Naive B cell (primary cell): ENCODE results near the gene FRY. TPM values are rescaled to one million over a fixed set of nuclear protein-coding genes. Genes with fewer than 3 reads are reported as not detected.

ENCODE experiments used
- ATAC-seq, 2 donors: fragments of 150-1000 bp; cut with Tn5 transposase; 2 replicates each; pipeline ENCODE4 v1.10.0; 2021; ENCODE audit warnings: low read depth in 2 of 2, mild to moderate bottlenecking in 2 of 2, moderate library complexity in 2 of 2
- DNase-seq: peaks from one replicate; pipeline ENCODE4 v3.0.0; 2022
- H3K27ac Mint-ChIP-seq, 6 donors: one replicate each; pipeline ENCODE4 v1.8.0; 2020 to 2022; ENCODE audit warnings: mild to moderate bottlenecking in 6 of 6, mixed read lengths in 6 of 6, moderate library complexity in 5 of 6, inconsistent platforms in 2 of 6
- H3K27me3 Mint-ChIP-seq, 3 donors: one replicate each; pipeline ENCODE4 v1.8.0; 2021 to 2022; ENCODE audit warnings: mixed read lengths in 3 of 3, mild to moderate bottlenecking in 1 of 3
- H3K36me3 Mint-ChIP-seq, 2 donors: one replicate each; pipeline ENCODE4 v1.8.0; 2020 to 2022; ENCODE audit warnings: mixed read lengths in 2 of 2, inconsistent platforms in 1 of 2, mild to moderate bottlenecking in 1 of 2
- H3K4me1 Mint-ChIP-seq, 3 donors: one replicate each; pipeline ENCODE4 v1.8.0; 2020 to 2022; ENCODE audit warnings: mixed read lengths in 3 of 3, inconsistent platforms in 1 of 3, mild to moderate bottlenecking in 1 of 3, moderate library complexity in 1 of 3
- H3K4me3 Mint-ChIP-seq, 8 donors: one replicate each; pipeline ENCODE4 v1.8.0; 2020 to 2022; ENCODE audit warnings: mild to moderate bottlenecking in 8 of 8, mixed read lengths in 8 of 8, moderate library complexity in 8 of 8, inconsistent platforms in 2 of 8
- H3K9me3 Mint-ChIP-seq, 7 donors: one replicate each; pipeline ENCODE4 v1.8.0; 2020 to 2022; ENCODE audit warnings: mixed read lengths in 7 of 7, mild to moderate bottlenecking in 5 of 7, inconsistent platforms in 2 of 7, moderate library complexity in 1 of 7
- polyA plus RNA-seq, 6 donors: library from polyadenylated mRNA; unstranded; fragments of 300-500 nt; fragmentation: Illumina TruSeq; gene quantifications; one replicate each; pipeline ENCODE4 v1.2.3, GENCODE V29; 2021; ENCODE audit warnings: low read depth in 6 of 6

The FRY gene
- polyA plus RNA-seq, 6 donors from 2014 or later = 0.33 to 1.4 (median 0.86) TPM

DNA sequence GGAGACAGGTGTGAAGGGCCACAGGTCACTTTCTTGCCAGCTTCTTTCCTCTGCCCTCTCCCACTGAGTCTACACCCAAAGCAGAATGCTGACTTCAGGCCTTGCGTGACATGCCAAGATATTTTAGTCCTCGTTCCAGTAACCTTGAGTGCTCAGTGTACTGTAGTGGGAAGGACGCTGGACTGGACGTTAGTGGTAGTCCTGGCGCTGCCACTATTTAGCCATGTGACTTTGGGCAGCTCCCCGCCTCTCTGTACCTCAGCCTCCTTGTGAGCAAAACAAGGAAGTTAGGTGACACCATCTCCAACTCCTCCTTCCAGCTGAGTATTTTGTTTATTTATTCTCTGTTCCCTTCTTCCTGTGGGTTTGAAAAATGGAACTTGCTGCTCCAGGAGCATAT lies 86.1 kb downstream of the FRY start:
- Mint-ChIP-seq H3K27me3 (no peaks in the 10 kb centered on the region), H3K4me1 (peaks cover 5 to 15% (median 7%) of the 10 kb centered on the region in 3 donors), H3K36me3 (peaks cover 0 to 4% of the 10 kb centered on the region in 2 donors), H3K9me3 (peaks cover 0 to 6% (median 4%) of the 10 kb centered on the region in 7 donors), H3K4me3 (no peak overlapping the region), H3K27ac (no peak overlapping the region)
- ATAC-seq (no peak), DNase-seq (no peak)

DNA sequence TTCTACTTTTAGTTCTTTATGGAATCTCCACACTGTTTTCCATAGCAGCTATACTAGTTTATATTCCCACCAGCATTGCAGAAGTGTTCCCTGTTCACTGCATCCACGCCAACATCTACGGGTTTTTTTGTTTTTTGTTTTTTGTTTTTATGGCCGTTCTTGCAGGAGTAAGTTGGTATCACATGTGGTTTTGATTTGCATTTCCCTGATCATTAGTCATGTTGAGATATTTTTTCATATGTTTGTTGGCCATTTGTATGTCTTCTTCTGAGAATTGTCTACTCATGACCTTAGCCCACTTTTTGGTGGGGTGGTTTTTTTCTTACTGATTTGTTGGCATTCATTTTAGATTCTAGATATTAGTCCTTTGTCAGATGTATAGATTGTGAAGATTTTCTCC lies 89.7 kb downstream of the FRY start:
- Mint-ChIP-seq H3K9me3 (peaks cover 3 to 16% (median 6%) of the 10 kb centered on the region in 7 donors), H3K4me3 (no peak overlapping the region), H3K27ac (no peak overlapping the region), H3K27me3 (no peaks in the 10 kb centered on the region), H3K4me1 (peaks cover 0 to 3% (median 2%) of the 10 kb centered on the region in 3 donors), H3K36me3 (peaks cover 0 to 12% of the 10 kb centered on the region in 2 donors)
- ATAC-seq (no peak), DNase-seq (no peak)

DNA sequence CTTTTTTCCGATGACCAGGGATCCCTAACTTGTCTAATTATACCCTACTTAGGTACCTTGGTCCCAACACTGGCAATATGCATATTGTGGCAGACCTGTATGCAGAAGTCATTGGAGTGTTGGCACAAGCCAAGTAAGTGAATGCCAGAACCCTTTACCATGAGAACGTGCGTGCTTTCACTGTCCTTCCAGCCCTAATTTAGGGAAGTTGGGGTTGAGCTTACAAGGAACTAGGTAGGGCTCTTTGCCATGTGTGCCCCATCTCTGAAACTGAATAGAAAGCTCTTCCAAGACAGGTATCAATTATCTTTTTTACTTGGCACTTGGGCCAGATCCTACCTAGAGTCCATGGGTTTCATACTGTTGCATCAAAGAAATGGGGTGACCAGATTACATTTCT lies 93.2 kb downstream of the FRY start:
- H3K27ac Mint-ChIP-seq = no peak overlapping the region
- peaks cover 3 to 16% (median 6%) of the 10 kb centered on the region in 7 donors for H3K9me3 Mint-ChIP-seq
- no peaks in the 10 kb centered on the region for H3K4me1 Mint-ChIP-seq
- no peaks in the 10 kb centered on the region for H3K27me3 Mint-ChIP-seq
- no peak overlapping the region for H3K4me3 Mint-ChIP-seq
- peaks cover 0 to 12% of the 10 kb centered on the region in 2 donors for H3K36me3 Mint-ChIP-seq
- ATAC-seq (no peak), DNase-seq (no peak)

DNA sequence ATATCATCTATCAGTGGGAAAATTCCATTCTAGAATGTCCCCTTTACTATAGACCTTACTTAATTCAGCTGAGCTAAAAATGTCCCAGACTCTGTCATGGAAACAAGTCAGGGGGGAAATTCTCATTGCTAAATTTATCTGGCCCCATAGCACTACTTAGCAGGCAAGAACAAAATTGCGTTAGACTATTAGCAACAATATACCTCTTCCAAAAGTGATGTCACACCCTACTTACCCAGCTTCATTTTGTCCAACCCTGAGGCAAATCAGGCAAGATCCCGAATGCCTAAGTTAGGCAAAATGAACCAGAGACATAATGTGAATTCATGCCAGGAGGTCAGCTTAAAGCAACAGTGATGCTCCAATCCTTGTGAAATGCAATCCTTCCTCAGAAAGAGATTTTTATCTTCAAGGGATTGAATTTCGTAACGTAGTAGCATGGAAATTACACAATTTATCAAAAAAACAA lies 93.7 kb downstream of the FRY start:
- peaks cover 3 to 16% (median 6%) of the 10 kb centered on the region in 7 donors for H3K9me3 Mint-ChIP-seq
- DNase-seq = no peak
- no peaks in the 10 kb centered on the region for H3K27me3 Mint-ChIP-seq
- H3K4me1 Mint-ChIP-seq = no peaks in the 10 kb centered on the region
- H3K4me3 Mint-ChIP-seq = no peak overlapping the region
- no peak overlapping the region for H3K27ac Mint-ChIP-seq
- H3K36me3 Mint-ChIP-seq = peaks cover 0 to 12% of the 10 kb centered on the region in 2 donors
- no peak for ATAC-seq

DNA sequence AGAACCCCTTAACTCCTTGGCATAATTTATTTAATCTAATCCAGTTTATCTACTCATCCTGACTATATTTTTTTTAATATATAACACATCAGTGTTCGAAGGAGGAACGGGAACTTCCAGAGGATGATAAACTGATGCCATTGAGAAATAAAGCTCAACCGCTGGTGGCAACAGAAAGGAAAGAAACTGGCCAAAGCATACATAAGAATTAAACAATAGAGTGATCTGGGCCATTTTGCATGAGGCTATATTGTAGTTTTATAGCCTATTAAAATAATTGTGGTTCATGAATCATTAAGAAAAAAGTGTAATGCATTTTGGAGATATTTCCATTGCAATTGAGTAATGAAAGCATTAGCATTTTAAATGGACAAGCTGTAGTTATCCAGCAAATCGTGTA lies 94.2 kb downstream of the FRY start:
- no peaks in the 10 kb centered on the region for H3K27me3 Mint-ChIP-seq
- no peaks in the 10 kb centered on the region for H3K4me1 Mint-ChIP-seq
- no peak for ATAC-seq
- no peak overlapping the region for H3K27ac Mint-ChIP-seq
- H3K36me3 Mint-ChIP-seq = peaks cover 0 to 12% of the 10 kb centered on the region in 2 donors
- H3K9me3 Mint-ChIP-seq = peaks cover 3 to 16% (median 6%) of the 10 kb centered on the region in 7 donors
- no peak for DNase-seq
- H3K4me3 Mint-ChIP-seq = no peak overlapping the region

DNA sequence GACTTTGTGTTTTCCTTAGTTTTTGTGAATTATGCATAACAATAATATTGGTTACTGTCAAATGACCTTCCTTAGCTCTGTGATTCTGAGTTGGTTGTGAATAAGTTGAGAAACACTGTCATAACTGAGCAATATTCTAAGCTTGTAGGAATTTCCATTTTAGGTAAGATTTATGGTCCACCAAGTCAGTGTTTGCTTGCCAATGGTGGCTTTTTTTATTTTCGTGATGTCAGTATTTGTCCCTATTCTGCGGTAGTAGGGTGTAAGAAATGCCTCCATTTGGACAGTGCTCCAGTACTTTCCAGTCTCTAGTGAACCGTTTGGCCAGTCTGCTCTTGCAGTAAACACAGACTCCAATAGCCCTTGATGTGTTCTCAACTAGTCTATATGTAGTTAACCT lies 94.7 kb downstream of the FRY start:
- no peaks in the 10 kb centered on the region for H3K4me1 Mint-ChIP-seq
- no peaks in the 10 kb centered on the region for H3K27me3 Mint-ChIP-seq
- H3K36me3 Mint-ChIP-seq = peaks cover 0 to 12% of the 10 kb centered on the region in 2 donors
- ATAC-seq (no peak), DNase-seq (no peak)
- H3K9me3 Mint-ChIP-seq = peaks cover 3 to 16% (median 6%) of the 10 kb centered on the region in 7 donors
- no peak overlapping the region for H3K4me3 Mint-ChIP-seq
- no peak overlapping the region for H3K27ac Mint-ChIP-seq

DNA sequence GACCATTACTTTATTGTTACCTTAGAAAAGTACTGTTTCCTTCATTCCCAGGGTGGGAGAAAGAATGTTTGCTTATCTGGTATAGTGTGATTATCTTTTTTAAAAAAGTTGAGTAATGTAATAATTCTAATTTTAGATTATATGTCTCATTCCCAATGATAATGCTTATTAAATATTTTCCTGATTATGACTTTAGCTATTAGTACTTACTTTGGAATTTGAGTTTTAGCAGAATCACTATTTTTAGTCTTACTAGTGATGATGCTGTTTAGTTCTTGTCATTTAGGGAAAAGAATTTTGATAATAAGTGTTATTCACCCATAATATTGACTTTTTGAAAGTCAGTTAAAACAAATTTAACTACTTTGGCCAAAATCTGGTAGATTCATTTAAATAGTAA lies 95.2 kb downstream of the FRY start:
- Mint-ChIP-seq H3K9me3 (peaks cover 3 to 16% (median 6%) of the 10 kb centered on the region in 7 donors), H3K4me3 (no peak overlapping the region), H3K4me1 (no peaks in the 10 kb centered on the region), H3K27ac (no peak overlapping the region), H3K27me3 (no peaks in the 10 kb centered on the region), H3K36me3 (peaks cover 0 to 12% of the 10 kb centered on the region in 2 donors)
- no peak for ATAC-seq
- DNase-seq = no peak

DNA sequence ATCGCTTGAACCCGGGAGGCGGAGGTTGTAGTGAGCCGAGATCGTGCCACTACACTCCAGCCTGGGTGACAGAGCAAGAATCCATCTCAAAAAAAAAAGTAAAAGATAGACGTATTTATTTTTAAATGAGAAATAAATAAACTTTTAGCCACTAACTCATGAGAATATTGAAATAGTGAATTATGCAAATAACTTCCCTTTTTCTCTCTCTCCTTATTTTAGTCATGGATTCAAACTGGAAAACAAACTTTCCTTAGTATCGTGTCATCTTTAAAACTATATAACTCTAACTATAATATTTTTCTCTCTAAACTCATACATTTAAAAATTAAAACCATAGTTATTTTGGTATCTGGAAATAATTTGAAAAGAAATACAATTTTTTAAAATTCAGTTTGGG lies 96.1 kb downstream of the FRY start:
- no peak for DNase-seq
- Mint-ChIP-seq H3K9me3 (peaks cover 0 to 9% (median 4%) of the 10 kb centered on the region in 7 donors), H3K27ac (no peak overlapping the region), H3K36me3 (peaks cover 0 to 8% of the 10 kb centered on the region in 2 donors), H3K4me1 (no peaks in the 10 kb centered on the region), H3K27me3 (no peaks in the 10 kb centered on the region), H3K4me3 (no peak overlapping the region)
- no peak for ATAC-seq

DNA sequence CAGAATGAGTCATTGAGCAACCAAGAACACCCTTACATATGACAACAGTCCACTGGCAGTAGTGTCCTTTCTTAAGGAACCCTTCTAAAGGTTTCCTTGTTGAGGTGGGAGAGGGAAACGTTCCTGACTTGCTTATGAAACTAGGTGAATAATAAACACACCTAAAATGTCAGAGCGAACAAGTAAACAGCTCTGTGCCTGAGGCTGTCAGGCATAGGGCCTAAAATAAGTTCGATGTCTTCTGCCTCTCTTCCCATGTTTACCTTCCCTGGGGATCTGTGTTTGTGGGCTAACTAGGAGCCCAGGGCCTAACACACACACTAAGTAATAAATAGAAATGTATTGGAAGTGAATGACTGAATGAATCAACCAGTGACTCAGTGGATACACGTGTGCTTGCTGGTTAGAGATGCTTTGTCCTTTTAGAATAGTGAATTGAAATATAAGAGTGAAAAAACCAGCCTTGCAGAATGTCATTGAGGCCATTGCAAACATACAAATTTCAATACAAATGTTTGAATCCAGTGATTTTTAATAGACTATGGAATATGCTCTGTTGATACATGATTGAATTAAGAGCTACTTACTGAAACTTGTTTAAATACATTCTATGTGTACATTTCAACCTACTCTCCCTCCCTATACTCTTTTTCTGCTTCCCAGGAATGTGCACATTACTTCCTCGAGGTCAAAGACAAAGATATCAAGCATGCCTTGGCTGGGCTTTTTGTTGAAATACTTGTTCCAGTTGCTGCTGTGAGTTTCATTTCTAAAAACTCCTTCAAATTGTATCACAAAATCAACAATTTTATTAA lies 102.9 kb downstream of the FRY start:
- Mint-ChIP-seq H3K36me3 (no peaks in the 10 kb centered on the region), H3K27ac (no peak overlapping the region), H3K4me1 (no peaks in the 10 kb centered on the region), H3K27me3 (no peaks in the 10 kb centered on the region), H3K4me3 (no peak overlapping the region), H3K9me3 (peaks cover 0 to 4% (median 0%) of the 10 kb centered on the region in 7 donors)
- ATAC-seq (no peak), DNase-seq (no peak)

DNA sequence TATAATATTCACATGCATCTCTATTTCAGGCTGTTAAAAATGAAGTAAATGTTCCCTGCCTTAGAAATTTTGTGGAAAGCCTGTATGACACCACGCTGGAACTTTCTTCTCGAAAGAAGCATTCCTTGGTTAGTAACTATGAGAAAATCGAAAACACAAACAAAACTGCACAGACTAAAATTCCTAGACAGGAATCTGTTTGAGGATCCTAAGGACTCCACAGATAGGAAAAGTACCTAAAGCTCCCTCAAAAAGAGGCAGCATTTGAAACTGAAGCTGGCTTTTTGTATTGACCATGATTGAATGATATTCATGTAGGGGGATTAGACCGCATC lies 103.4 kb downstream of the FRY start:
- no peak overlapping the region for H3K4me3 Mint-ChIP-seq
- peaks cover 0 to 4% (median 0%) of the 10 kb centered on the region in 7 donors for H3K9me3 Mint-ChIP-seq
- H3K27me3 Mint-ChIP-seq = no peaks in the 10 kb centered on the region
- H3K36me3 Mint-ChIP-seq = no peaks in the 10 kb centered on the region
- no peak for DNase-seq
- H3K4me1 Mint-ChIP-seq = no peaks in the 10 kb centered on the region
- no peak overlapping the region for H3K27ac Mint-ChIP-seq
- ATAC-seq = no peak

DNA sequence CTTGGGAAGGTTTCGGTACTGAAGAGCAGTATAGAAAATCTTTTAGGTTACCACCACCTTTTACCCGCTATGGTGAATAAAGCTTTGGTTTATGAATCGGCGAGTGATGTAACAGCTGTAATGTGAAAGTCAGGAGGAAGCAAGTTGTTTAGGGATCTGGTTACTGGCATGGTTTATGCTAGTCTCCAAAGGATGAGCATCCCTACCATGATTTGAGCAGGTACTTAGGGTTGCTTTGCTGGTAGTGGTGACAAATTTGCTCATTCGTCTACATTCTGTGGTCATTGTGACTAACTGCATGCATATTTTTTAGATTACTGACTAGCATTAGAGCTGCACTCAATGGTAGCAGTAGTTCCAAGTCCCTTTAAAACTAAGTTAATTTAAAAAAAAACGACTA lies 104.1 kb downstream of the FRY start:
- Mint-ChIP-seq H3K4me1 (no peaks in the 10 kb centered on the region), H3K27me3 (no peaks in the 10 kb centered on the region), H3K36me3 (no peaks in the 10 kb centered on the region), H3K27ac (peak overlapping the region in 1 of 6 donors; percentile 8), H3K9me3 (peaks cover 0 to 4% (median 0%) of the 10 kb centered on the region in 7 donors), H3K4me3 (no peak overlapping the region)
- ATAC-seq (no peak), DNase-seq (no peak)

DNA sequence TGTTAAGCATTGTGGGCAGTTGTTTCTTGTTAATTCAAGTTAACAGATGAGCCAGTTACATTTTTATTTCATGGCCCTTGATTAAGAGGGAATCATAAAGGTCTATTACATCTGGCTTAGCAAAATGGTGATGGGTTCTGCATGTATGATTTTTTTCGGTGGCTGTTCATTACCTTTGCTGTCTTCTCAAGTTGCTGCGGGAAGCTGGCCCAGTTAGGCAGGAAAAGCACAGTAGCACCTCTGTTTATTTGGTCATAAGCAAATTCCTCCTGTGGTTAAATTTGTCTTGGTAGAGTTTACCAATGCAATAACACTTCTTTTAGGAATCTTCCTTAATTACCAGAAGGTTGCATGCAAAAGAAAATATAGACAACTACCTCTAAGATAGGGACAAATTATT lies 104.5 kb downstream of the FRY start:
- Mint-ChIP-seq H3K27me3 (no peaks in the 10 kb centered on the region), H3K9me3 (peaks cover 0 to 4% (median 0%) of the 10 kb centered on the region in 7 donors), H3K4me1 (no peaks in the 10 kb centered on the region), H3K27ac (no peak overlapping the region), H3K36me3 (no peaks in the 10 kb centered on the region), H3K4me3 (no peak overlapping the region)
- DNase-seq (no peak), ATAC-seq (no peak)

DNA sequence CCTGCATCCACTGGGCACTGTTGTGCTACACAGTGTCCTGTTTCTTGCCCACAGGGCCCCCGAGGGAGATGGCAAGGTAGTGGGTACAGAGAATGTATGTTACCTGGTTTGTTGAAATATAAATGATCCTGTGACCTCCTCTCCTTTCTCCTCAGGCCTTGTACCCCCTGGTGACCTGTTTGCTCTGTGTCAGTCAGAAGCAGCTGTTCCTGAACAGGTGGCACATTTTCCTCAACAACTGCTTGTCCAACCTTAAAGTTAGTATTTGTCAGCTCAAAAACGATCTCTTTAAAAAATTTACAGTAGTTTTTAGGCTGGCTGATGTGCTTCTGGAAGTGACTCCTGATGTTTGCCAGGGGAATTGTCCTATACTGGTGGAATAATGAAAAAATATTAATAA lies 105.1 kb downstream of the FRY start:
- no peaks in the 10 kb centered on the region for H3K4me1 Mint-ChIP-seq
- no peaks in the 10 kb centered on the region for H3K36me3 Mint-ChIP-seq
- ATAC-seq = no peak
- H3K9me3 Mint-ChIP-seq = peaks cover 0 to 4% (median 0%) of the 10 kb centered on the region in 7 donors
- H3K27ac Mint-ChIP-seq = no peak overlapping the region
- no peak for DNase-seq
- H3K27me3 Mint-ChIP-seq = no peaks in the 10 kb centered on the region
- no peak overlapping the region for H3K4me3 Mint-ChIP-seq

DNA sequence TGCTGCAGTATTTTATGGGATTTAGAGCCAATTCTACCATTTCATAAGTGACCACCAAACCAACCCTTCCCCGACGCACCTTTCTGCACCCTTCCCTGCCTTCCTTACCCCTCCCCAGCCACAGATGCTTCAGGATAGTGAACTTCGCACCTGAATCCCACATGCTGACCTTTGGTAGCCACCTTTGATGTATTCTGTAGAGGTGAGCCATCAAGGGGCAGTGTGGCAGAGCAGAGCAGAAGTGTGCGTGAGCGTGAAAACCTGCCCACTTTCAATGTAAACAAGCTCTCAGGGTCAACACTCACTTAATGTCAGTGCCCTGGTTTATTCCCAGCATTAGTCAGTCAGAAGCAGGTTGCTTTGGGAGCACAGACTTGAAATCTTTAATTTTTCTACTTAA lies 107.7 kb downstream of the FRY start:
- no peaks in the 10 kb centered on the region for H3K27me3 Mint-ChIP-seq
- no peaks in the 10 kb centered on the region for H3K9me3 Mint-ChIP-seq
- H3K4me3 Mint-ChIP-seq = no peak overlapping the region
- no peak overlapping the region for H3K27ac Mint-ChIP-seq
- DNase-seq (no peak), ATAC-seq (no peak)
- no peaks in the 10 kb centered on the region for H3K4me1 Mint-ChIP-seq
- H3K36me3 Mint-ChIP-seq = no peaks in the 10 kb centered on the region
